GM18511 (cell line): Measurements from ENCODE around the gene CD80.
"Not testable (repeated sequence)": the region's sequence is repeated elsewhere in the genome, so short reads cannot be mapped to it uniquely, and the experiment has no call there.

Experiments used
- ATAC-seq: cut with Tn5 transposase; IDR thresholded peaks from one replicate; pipeline ENCODE4 v1.9.1; 2021; ENCODE audit warnings: mild to moderate bottlenecking, moderate library complexity; ENCODE audit not compliant: unreplicated experiment

Gene CD80, protein sequence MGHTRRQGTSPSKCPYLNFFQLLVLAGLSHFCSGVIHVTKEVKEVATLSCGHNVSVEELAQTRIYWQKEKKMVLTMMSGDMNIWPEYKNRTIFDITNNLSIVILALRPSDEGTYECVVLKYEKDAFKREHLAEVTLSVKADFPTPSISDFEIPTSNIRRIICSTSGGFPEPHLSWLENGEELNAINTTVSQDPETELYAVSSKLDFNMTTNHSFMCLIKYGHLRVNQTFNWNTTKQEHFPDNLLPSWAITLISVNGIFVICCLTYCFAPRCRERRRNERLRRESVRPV

DNA sequence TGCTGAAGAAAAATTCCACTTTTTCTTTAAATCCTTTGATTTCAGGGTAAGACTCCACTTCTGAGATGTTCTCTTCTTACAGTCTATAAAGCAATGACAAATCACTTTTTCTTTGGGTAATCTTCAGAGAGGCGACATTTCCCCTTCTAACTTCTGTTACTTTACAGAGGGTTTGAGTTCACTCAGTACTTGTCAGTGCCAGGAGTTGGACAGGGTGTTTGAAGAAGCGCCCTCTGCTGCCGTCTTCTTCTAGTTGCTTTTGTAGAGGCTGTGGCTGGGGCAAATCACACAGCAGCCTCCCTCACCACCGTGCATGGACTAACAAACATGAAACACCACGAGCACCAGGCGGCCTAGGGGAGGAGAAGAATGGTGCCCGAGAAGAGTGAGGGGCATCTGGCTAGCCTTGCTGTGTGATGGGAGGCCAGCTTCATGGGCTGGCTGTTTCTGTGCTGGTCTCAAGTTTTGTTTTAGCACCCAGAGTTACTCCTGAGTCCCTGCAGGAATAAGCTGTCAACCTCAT is at the start of gene CD80:
Gene CD80 (minus strand): TSS at position 174 of the 523 bp plus-strand sequence. CDS start 1,886 bp downstream, outside the sequence.
- ATAC-seq = peak; percentile 60

GRCh38 chr3:119608405-119609000 is 49.1 kb upstream of the CD80 start:
- ATAC-seq = no peak

GRCh38 chr3:119604878-119605277 is 45.5 kb upstream of the CD80 start:
- ATAC-seq = no peak

DNA sequence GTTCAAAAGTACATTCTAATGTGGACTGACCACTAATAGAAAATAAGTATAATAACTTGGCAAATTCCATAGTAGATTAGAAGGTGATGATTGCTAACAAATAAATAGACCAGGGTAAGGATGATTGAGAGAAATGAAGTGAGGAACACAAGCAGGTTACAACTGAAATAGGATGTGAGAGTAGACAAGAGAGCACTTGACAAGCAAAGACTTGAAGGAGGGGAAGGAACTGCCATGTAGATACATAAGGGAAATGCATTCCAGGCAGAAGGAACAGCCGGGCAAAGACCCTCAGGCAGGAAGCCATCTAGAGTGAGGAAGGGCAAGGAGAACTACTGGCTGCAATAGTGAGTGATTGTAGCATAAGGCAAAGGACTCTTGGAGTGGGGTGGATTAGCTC is 43.3 kb upstream of the CD80 start:
- ATAC-seq = no peak

DNA sequence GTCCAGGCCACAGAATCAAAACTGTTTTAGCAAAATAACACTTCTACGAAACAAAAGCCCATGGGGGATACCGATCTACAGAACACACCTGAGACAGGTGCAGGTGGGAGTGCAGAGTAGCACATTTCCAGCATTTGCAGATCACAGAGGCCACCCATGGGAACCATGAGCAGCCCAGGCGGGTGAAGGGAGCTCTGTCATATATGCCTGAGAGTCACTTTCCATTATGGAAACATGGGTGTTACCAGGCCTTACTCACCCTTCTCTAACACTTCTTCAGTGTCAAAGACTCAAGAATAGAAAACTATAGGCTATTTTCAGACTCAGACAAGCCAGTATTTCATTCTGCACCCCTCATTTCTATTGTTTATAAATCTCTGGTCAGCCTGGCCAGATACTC is 41.7 kb upstream of the CD80 start:
- peak; percentile 26 for ATAC-seq

DNA sequence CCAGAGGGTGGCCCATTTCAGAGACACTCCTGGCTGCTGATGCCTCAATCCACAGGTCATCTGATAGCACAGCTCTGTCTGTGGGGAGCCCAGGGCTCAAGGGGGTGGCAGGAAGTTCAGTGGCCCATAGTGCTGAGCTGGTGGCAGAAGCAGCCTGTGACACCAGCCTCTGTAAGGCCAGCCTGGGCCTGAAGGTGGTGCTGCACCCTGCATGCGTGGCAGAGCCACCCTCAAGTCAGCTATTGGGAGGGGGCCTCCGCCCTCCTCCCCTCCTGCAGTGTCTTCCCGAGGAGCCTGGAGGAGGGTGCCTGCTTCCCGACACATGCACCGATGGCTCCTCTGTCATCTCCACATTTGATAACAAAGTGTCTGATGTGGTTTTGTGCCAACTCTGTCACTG is 41.3 kb upstream of the CD80 start:
- ATAC-seq = peak; percentile 68

DNA sequence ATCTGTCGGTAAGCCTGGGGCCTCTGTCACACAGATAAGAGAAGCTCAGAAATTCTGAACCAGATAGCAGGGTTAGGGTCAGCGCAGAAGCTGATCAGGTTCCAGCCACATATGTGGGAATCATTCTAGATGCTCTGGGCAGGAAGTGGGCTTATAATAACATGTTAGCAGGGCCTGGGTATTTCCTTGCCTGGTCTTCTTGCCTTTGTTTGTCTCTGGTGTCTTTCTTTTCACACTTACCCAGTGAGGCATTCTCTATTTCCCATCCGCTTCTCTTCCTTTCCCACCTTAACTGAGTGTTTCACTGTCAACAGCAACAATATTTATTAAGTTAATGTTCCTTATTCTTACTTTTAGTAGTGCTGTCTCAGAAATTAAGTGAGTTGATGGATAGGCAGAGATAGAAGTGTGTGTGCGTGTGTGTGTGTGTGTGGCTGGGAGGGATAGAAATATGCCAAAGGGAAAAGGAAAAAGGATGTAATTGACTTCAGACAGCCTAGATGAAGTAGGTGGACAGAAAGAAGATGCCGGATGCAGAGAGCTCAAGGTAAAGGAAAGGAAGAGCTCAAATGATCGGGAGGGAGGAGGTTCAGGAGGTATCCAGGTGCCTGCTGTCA is 40.3 kb upstream of the CD80 start:
- no peak for ATAC-seq

DNA sequence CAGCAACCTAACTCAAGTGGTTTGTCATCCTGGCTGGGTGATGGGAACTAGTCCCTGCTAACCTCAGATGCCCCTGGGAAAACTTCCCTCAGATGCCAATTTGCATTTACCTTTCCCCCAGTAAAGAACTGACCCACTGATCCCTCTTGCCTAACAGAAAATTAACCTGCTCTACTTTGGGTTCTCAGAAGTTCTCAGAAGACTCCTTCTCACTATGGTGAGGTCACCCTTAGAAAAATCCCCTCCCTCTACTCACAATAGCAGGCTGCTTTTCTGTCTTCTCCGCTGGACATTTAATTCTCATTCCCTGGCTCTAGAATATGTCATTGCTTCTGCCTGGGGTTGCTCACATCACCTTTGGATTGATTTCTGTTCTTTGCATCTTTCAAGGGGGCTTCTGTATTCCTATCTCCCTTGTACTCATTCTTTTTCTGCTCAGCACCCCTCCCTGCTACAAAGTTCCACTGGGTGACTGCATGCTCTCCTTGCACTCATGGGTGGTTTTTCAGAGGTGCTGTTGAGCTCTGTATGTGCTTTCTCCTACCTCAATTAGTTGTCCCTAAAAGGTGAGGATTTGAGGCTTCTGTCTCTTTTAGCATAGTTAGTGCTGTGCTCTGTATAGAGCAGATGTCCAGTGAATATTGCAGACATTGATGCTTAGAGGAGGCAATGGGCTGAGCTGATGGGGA is 39.1 kb upstream of the CD80 start:
- ATAC-seq = peak; percentile 49

DNA sequence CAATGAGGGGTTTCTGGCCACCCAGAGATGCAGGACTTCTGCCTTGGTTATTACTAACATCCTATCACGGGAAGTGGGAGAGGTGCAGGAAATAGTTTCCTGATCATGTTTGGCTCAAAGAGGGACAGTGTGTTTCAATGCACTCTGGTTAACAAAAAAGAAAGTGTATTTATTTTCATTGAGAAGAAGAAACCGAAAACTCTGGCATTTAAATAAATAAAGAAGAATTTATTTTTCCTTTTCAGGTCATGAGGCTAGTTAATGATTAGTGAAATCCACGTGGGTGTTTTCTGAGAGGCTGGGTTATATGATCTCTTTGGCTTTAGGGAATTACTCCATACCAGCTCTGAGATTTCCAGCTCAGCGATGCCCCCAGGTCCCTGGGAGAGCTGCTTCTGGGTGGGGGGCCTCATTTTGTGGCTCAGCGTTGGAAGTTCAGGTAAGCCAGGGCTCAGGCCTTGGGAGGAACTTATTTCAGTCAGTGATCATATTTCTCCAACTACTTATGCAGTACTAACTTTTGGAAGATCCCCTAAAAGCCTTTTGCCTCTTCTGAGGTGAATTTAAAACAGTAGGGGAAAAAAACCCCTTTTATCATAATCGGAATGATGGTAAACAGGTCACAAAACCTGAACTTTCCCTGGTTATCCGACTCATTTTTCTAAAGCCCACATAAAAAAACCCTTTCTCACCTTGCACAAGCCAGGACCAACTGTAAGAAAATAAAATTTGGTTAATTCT is 38.3 kb upstream of the CD80 start, which contains the start of gene PLA1A:
Gene PLA1A (plus strand): TSS at position 338 of the 741 bp plus-strand sequence. CDS start 29 bp downstream, at position 367.
- no peak for ATAC-seq

GRCh38 chr3:119596398-119596797 is 37.0 kb upstream of the CD80 start:
- ATAC-seq = no peak

GRCh38 chr3:119595639-119596334 is 36.4 kb upstream of the CD80 start:
- ATAC-seq = no peak

DNA sequence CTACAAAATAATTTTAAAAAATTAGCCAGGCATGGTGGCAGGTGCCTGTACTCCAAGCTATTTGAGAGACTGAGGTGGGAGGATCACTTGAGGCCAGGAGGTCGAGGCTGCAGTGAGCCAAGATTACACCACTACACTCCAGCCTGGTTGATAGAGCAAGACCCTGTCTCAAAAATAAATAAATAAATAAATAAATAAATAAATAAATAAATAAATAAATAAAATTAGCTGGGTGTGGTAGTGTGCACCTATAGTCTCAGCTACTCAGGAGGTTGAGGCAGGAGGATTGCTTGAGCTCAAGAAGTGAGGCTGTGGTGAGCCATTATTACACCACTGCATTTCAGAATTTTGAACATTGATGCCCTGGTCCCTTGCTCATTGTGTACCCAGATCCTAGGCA is 35.5 kb upstream of the CD80 start:
- ATAC-seq = not testable (repeated sequence)

- ATAC-seq = no peak
Observed at GRCh38 chr3:119594066-119594465, 34.7 kb upstream of the CD80 start.

- no peak for ATAC-seq
Observed at GRCh38 chr3:119592861-119593260, 33.4 kb upstream of the CD80 start.

GRCh38 chr3:119590706-119591105 is 31.3 kb upstream of the CD80 start:
- ATAC-seq = no peak

DNA sequence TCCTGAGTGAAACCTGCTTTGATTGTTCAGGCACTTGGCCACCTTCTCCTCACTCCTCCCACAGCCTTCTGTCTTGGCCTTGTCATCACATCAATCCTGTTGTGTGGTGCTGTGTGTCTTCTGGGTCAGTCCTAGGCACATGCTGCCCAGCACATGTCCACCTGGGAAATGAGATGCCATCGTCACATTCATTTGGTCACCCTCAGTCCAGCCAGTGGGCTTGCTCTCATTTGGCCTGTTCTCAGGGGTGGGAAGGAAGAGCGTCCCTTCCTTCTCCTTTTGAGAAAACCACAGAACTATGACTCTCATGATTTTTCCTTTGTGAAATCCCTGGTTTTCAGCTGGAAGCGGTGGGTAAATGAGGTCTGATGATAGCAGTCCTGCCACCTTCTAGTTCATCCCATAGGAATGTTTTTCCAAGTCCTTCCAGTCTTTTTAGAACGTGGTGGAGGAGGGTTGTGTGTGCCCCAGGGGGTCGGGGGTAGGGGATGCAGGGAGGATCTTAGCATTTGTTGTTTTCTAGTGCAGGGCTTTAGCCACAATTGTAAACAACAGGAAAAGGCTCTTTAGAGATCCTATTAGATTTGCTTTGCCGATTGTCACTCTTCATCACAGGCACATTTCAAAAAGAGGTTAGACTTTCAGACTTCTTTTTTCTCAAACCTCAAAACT is 29.8 kb upstream of the CD80 start:
- no peak for ATAC-seq

- peak; percentile 63 for ATAC-seq
Observed at GRCh38 chr3:119588112-119588511, 28.7 kb upstream of the CD80 start.

DNA sequence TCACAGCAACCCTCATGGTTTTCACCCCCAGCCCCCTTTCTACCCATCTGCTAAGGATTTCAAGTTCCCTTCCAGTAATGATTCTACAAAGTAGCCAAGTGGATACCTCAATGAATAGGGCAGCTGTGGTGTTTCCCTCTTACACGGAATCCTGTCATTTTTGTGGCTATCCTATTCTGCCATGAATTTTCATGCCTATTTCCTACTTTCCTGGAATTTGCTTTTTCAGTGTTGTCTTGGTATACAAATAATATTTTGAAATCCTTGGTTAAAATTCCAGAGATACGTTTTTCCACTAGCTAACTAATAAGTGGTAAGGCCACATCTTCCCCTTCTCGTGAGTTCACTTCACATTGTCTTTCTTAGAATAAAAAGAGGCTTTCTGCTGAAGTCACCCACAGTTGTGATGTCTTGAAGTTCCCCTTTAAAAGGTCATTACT is 27.3 kb upstream of the CD80 start:
- ATAC-seq = no peak

GRCh38 chr3:119585856-119586570 is 26.6 kb upstream of the CD80 start:
- no peak for ATAC-seq
